ENCODE measurements around the gene P4HB.

The P4HB gene

GRCh38 chr17:81898029-81898866, 37.9 kb upstream of the P4HB start:
- no peak for DNase-seq (ENCODE audit: low read depth in 2 of 2)

GRCh38 chr17:81895400-81895799, 35.1 kb upstream of the P4HB start:
- DNase-seq (ENCODE audit: low read depth in 2 of 2): no peak

- DNase-seq (ENCODE audit: low read depth in 2 of 2): no peak
Measured at GRCh38 chr17:81891303-81891552, 30.9 kb upstream of the P4HB start.

GRCh38 chr17:81890447-81891302, 30.3 kb upstream of the P4HB start:
- DNase-seq (ENCODE audit: low read depth in 2 of 2): no peak

GRCh38 chr17:81889602-81890001, 29.3 kb upstream of the P4HB start:
- no peak for DNase-seq (ENCODE audit: low read depth in 2 of 2)

- DNase-seq (ENCODE audit: low read depth in 2 of 2): no peak
Measured at GRCh38 chr17:81888988-81889595, 28.8 kb upstream of the P4HB start.

- no peak for DNase-seq (ENCODE audit: low read depth in 2 of 2)
Measured at GRCh38 chr17:81888105-81888987, 28.0 kb upstream of the P4HB start.

- DNase-seq (ENCODE audit: low read depth in 2 of 2): no peak
Measured at GRCh38 chr17:81885869-81886548, 25.7 kb upstream of the P4HB start.

GRCh38 chr17:81885454-81885853, 25.1 kb upstream of the P4HB start:
- no peak for DNase-seq (ENCODE audit: low read depth in 2 of 2)

GRCh38 chr17:81884968-81885367, 24.6 kb upstream of the P4HB start:
- DNase-seq (ENCODE audit: low read depth in 2 of 2): no peak

GRCh38 chr17:81884520-81884919, 24.2 kb upstream of the P4HB start:
- no peak for DNase-seq (ENCODE audit: low read depth in 2 of 2)

GRCh38 chr17:81879121-81879520, 18.8 kb upstream of the P4HB start:
- DNase-seq (ENCODE audit: low read depth in 2 of 2): no peak

GRCh38 chr17:81878294-81878693, 18.0 kb upstream of the P4HB start:
- DNase-seq (ENCODE audit: low read depth in 2 of 2): no peak

- no peak for DNase-seq (ENCODE audit: low read depth in 2 of 2)
Measured at GRCh38 chr17:81877569-81877968, 17.2 kb upstream of the P4HB start.

GRCh38 chr17:81871387-81872230, 11.3 kb upstream of the P4HB start:
- peak; percentile 92 to 96 for DNase-seq (ENCODE audit: low read depth in 2 of 2)

GRCh38 chr17:81870981-81871386, 10.6 kb upstream of the P4HB start, which contains the start of gene ARHGDIA:
Gene ARHGDIA, minus strand, starts transcription at chr17:81871337. Its CDS starts 1,407 bp downstream, at chr17:81869930.
- no peak for DNase-seq (ENCODE audit: low read depth in 2 of 2)

- peak in 1 of 2 donors; percentile 28 for DNase-seq (ENCODE audit: low read depth in 2 of 2)
Measured at GRCh38 chr17:81870131-81870980, 10.0 kb upstream of the P4HB start.

GRCh38 chr17:81869221-81870130, 9.1 kb upstream of the P4HB start:
- DNase-seq (ENCODE audit: low read depth in 2 of 2): peak; percentile 36 to 58

Measured in stimulated activated CD8-positive, alpha-beta memory T cell treated with anti-CD3 and anti-CD28 coated beads, Interleukin-2, amount 100 ng/mL, for 48 hours (primary cell).